Vagina (tissue), 2 donors: ENCODE data around the gene OR4F15.
"Not testable (repeated sequence)": the region's sequence is repeated elsewhere in the genome, so short reads cannot be mapped to it uniquely, and the experiment has no call there.

Experiments used
- CTCF ChIP-seq, 3 experiments: fragments of 450-650 bp in 2 of 3; fragments of 200-600 bp in 1 of 3; sonication (generic) in 1 of 3; IDR thresholded peaks; one replicate each; pipeline ENCODE4 v1.5.1; 2017 to 2019; ENCODE audit warnings: antibody characterized with exemption in 3 of 3, mild to moderate bottlenecking in 2 of 3, moderate library complexity in 2 of 3
- POLR2A ChIP-seq, 2 donors: fragments of 450-650 bp; IDR thresholded peaks; one replicate each; pipeline ENCODE4 v1.6.1; 2017; ENCODE audit warnings: antibody characterized with exemption in 2 of 2, mild to moderate bottlenecking in 2 of 2, moderate library complexity in 2 of 2

- not testable (repeated sequence) for TF ChIP-seq CTCF, POLR2A (IDR thresholded peaks at IDR 0.05)
Measured at GRCh38 chr15:101764669-101765339, 47.2 kb upstream of the OR4F15 start.
